ENCODE measurements around the gene CDK15.

Gene CDK15

DNA sequence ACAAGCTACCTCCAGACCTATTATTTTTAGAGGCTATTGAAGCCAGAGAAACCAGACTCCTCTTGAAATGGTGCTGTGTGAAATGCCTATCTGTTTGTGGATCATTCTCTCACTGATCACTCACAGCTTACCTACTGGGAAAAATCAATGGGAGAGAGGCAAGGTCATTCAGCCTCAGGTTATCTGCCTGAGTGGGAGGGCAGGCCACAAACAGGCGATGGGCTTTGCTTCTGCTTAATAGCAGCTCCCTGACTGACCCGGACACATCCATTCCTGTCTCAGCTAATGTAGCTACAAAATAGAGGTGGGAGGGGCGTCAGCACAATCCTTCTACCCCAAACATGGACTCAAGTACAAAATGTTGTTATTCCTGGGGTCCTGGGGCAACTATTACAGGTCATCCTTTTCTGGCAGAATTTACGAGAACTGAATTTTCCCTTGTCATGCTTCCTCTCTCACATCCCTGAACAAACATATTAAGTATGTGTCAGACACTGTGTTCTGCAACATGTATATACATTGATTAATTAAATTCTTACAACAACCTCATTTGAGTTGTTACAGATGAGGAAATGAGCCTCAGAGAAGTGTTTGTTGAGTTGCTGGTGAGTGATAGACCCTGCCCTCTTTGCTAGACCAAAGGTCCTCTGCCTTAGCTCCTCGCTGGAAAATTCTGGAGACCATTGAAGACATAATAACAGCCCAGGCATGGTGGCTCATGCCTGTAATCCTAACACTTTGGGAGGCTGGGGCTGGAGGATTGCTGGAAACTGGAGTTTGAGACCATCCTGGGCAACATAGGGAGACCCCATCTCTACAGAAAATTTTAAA, 60.5 kb downstream of the CDK15 start:
- no peak for DNase-seq (ENCODE audit: low spot score)

- no peak for DNase-seq (ENCODE audit: low spot score)
Measured at GRCh38 chr2:201871471-201871870, 65.1 kb downstream of the CDK15 start.

- DNase-seq (ENCODE audit: low spot score), result peak; percentile 62
Measured at GRCh38 chr2:201872591-201872990, 66.3 kb downstream of the CDK15 start.

GRCh38 chr2:201879996-201880395, 73.7 kb downstream of the CDK15 start:
- no peak for DNase-seq (ENCODE audit: low spot score)

DNA sequence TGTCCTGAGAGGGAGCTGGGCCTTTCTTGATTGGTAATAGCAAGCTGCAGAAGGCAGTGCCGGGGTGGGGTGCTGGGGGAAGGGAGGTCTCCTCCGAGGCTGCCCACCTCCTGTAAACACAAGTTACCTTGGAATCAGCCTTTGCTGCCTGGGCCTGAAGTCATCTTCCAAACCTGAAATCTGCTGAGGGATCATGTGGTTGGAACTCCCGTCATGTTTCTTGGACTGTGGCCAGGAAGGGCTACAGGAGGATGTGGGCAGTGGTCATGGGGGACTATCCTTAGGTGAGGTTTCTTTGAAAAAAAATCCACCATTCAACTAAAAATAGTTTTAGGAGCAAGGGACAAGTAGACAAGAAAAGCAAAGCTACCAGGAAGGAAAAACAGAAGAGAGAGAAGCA, 74.2 kb downstream of the CDK15 start:
- no peak for DNase-seq (ENCODE audit: low spot score)

DNA sequence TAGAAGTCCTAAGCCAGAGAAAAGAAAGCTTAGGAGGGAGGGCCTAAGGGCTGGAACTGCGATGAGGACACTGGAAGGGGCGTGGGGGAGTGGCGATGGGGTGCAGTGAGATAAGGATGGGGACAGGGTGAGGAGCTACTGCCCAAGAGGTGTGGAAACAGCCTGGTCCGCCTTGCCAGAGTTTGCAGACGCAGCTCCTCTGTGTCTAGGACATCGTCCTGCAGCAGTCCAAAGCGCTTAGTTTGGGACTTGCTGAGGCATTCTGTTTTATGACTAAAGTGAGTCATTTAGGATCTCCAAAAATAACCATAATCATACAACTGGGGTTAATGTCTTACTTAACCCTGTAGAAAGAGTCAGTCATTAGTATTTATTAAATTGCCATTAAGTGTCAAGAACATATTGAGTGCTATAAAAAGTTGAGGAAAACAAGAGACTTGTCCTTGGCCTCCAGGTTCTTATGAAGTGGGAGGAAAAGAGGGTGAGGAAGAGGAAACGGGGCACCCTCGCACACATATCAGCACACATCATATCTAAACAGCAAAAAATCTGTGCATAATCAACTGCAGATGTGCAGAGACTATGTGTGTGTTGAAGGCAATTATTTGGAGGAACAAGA, 74.8 kb downstream of the CDK15 start:
- DNase-seq (ENCODE audit: low spot score), result no peak

- DNase-seq (ENCODE audit: low spot score), result no peak
Measured at GRCh38 chr2:201881741-201882140, 75.4 kb downstream of the CDK15 start.

GRCh38 chr2:201882353-201883090, 76.2 kb downstream of the CDK15 start:
- no peak for DNase-seq (ENCODE audit: low spot score)

GRCh38 chr2:201883606-201884369, 77.5 kb downstream of the CDK15 start:
- DNase-seq (ENCODE audit: low spot score), result no peak

- DNase-seq (ENCODE audit: low spot score), result no peak
Measured at GRCh38 chr2:201886504-201886903, 80.2 kb downstream of the CDK15 start.

DNA sequence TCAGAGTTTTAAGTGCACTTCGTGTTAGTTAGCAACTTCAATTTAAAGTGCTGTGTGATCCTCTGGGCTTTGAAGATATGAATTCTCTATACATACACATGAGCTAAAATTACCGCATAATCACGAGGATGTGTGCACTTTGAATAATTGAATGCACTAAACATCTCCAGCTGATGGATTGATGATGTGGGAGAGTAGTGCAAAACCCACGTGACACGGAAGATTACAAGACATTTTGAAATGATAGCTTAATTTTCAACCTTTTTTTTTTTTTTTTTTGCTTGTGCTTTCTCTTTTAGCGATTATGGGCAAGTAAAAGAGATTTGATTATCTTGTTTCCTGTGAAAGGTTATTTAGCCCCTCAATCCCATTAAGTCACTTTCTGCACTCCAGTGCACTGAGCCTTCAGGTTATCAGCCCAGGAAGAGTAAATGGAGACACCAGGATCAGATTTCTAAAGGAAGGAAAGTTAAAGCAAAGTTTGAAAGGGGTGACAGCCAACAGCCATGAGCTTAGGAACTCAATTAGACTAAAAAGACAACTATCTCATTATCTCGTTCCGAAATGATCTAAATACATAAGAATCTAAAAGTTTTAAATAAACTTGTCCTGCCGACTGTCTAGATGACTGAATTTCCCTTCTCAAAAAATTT, 81.6 kb downstream of the CDK15 start:
- DNase-seq (ENCODE audit: low spot score), result no peak

GRCh38 chr2:201888426-201888800, 82.1 kb downstream of the CDK15 start:
- no peak for DNase-seq (ENCODE audit: low spot score)

DNA sequence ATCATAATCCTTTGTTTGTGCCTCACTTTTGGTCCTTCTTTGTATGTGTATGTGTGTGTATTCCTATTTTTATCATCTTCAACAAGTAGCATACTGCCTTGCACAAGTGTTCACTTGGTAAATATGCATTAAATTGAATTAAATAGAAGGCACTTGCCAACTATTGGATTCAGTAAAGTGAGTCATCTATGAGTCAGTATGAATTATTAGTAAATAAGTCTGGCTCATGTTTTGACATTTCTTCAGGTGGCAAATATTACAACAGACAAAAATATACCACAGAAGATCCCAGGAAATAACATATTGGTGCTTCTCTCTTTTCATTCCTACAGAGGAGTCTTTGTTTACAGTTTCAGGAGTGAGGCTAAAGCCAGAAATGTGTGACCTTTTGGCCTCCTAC, 84.1 kb downstream of the CDK15 start:
- no peak for DNase-seq (ENCODE audit: low spot score)

GRCh38 chr2:201891676-201892075, 85.3 kb downstream of the CDK15 start:
- no peak for DNase-seq (ENCODE audit: low spot score)

- DNase-seq (ENCODE audit: low spot score), result no peak
Measured at GRCh38 chr2:201892516-201892915, 86.2 kb downstream of the CDK15 start.

DNA sequence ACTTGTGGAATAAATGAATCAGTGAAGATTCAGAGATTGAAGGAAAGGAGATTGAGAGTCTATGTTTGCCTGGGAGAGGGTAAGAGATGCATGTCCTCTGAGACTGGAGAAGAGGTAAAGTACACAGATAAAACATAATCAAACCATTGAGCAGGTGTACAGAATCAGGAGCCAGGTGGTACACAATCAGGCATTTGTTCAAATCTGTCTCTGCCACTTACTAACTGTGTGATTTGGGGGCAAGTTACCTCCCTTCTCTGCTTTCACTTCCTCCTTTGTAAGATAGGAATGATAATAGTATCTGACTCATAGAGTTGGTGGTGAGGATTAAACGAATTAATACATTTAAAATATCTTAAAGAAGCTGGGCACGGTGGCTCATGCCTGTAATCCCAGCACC, 94.0 kb downstream of the CDK15 start:
- no peak for DNase-seq (ENCODE audit: low spot score)

DNA sequence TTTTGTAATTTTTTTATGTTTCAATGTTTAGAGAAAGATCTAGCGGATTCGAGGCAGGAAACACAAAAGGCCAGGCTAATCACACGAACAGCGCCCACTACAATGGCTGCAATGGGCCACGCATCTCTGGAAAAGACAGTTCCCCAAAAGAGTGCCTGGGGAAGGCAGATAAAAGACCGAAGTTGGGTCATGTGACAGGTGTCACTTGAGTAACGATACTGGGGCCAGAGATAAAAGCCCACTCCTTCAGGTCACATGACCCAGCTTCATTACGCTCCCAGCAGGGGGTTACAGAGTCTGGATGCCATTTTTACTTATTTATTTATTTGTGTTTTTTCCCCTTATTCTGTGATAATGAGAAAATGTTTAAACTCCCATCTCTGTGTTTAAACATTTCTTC, 95.4 kb downstream of the CDK15 start:
- no peak for DNase-seq (ENCODE audit: low spot score)

DNA sequence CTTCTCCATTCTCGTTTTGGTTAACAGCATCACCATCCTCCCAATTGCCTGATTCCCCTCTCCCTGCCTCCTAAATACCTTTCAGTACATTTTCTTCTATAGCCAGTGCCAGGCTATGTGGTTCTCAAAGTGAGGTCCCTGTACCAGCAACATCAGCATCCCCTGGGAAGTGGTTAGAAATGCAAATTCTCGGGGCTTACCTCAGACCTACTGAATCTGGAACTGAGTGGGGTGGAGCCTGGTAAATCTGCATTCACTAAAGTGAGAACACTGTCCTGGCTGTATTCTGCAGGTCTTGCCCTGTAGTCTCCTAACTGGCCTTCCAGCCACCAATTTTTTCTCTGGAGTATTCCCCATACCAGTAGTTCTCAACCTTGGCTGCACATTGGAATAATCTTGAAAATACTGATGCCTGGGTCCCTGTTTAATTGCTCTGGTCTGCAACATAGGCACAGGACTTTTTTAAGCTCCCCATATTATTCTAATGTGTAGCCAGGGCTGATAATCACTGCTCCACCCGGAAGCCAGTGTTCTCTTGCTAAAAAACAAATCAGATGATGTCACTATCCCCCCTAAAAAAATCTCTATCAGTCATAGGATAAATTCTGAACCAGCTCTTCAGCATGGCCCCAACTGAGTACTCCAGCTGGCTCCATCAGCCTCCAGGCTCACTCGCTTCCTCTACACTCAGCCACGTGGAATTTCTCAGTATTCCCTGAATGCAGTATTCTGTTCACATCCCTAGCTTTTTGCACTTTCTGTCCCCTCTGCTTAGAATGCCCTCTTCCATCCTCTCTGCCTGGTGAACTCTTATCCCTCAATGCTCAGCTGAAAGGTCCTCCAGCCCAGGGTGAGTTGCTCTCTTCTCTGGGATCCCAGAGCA, 98.4 kb downstream of the CDK15 start:
- DNase-seq (ENCODE audit: low spot score), result no peak

DNA sequence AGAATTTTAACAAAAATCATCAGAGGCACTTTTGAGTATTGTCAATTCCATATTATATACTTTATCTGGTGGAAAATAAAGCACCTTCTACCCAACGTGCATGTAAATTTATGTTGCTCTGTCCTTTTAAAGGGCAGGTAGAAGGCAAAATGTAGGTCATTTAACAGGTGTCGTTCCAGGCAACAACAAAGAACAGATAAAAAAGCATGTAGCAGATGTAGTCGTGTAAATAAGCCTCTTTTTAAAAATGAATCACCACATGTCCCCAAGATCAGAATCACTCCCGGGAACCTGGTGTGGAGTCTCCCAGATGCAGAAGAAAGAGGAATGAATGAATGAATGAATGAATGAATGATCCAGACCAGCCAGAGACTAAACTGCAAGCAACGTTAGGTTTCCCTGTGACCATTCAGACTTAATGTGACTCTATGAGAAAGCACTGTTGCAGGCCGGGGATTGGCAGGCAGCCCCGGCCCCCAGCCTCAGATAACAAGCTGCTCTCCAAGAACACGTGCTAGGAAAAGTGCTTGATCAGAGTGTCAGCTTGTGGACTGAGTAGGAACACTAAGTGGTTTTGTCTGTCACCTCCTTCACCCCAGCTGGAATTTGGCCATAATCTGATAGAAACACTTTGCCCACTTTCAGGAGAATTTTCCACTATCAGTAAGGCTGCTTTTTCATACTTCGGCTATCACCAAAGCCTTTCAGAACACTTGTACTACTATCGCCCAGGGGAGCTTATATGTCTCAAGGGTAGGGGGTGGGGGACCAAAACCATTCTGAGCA, 100.6 kb downstream of the CDK15 start:
- no peak for DNase-seq (ENCODE audit: low spot score)

DNA sequence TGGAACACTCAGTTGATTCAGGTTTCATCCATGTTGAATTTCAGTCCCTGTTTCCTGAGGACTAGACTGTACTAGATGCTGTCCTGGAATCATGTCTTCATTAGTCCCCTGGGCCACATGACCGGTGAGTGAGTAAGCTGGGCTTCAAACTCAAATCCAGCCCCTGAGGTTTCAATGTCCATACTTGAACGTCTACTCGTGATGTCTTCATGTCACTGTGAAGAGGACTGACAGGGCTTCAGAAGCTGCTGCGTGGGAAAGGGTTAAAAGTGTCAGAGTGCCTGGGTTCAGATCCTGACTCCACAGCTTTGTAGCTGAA, 101.2 kb downstream of the CDK15 start:
- DNase-seq (ENCODE audit: low spot score), result no peak

Data from pons (tissue), 1 donor.